Activated CD4-positive, alpha-beta memory T cell treated with anti-CD3 and anti-CD28 coated beads, Interleukin-2, amount 10 ng/mL, durations not matched to agents 7 days and 5 days (primary cell): ENCODE results near the gene TRPM5. TPM values are rescaled to one million over a fixed set of nuclear protein-coding genes. Genes with fewer than 3 reads are reported as not detected.

ENCODE experiments used
- CTCF ChIA-PET: fragments of 350-600 bp; sonication (Branson Sonifier 250); formaldehyde crosslinking; loops from one replicate; lab custom pipeline; 2021; ENCODE audit warnings: antibody characterized with exemption, inconsistent platforms; lab: Charles Lee
- POLR2A ChIA-PET: fragments of 350-600 bp; sonication (Branson Sonifier 250); formaldehyde crosslinking; loops from one replicate; lab custom pipeline; 2021; ENCODE audit warnings: antibody characterized with exemption; lab: Charles Lee
- DNase-seq: peaks from one replicate; pipeline ENCODE4 v3.0.0-alpha.2; 2020
- H3K27ac Mint-ChIP-seq: one replicate; pipeline ENCODE4 v1.8.0; 2021; ENCODE audit warnings: mild to moderate bottlenecking, mixed read lengths
- H3K27me3 Mint-ChIP-seq: one replicate; pipeline ENCODE4 v1.8.0; 2021; ENCODE audit warnings: mixed read lengths
- H3K36me3 Mint-ChIP-seq: one replicate; pipeline ENCODE4 v1.8.0; 2021; ENCODE audit warnings: low read depth, mixed read lengths
- H3K4me1 Mint-ChIP-seq: one replicate; pipeline ENCODE4 v1.8.0; 2021; ENCODE audit warnings: mixed read lengths
- H3K4me3 Mint-ChIP-seq: one replicate; pipeline ENCODE4 v1.8.0; 2021; ENCODE audit warnings: mild to moderate bottlenecking, mixed read lengths
- H3K9me3 Mint-ChIP-seq: one replicate; pipeline ENCODE4 v1.8.0; 2021; ENCODE audit warnings: mixed read lengths
- total RNA-seq, 2 experiments: library from RNA; stranded (reverse); gene quantifications; one replicate each; pipeline ENCODE4 v1.2.3, GENCODE V29; 2021

Gene TRPM5
- total RNA-seq, 2 experiments from 2014 or later = not detected

- POLR2A ChIA-PET = interaction anchor here (1.3 kb wide), 1 partner anchor 106 kb away, joined by 3 read pairs; no protein-coding TSS in a partner anchor
- no peak for DNase-seq
- Mint-ChIP-seq H3K4me3 (no peak overlapping the region), H3K9me3 (no peaks in the 10 kb centered on the region), H3K27me3 (no peaks in the 10 kb centered on the region), H3K36me3 (no peaks in the 10 kb centered on the region), H3K27ac (no peak overlapping the region), H3K4me1 (peaks cover 1% of the 10 kb centered on the region)
- CTCF ChIA-PET = interaction anchor here (0.7 to 1.4 kb wide), 2 partner anchors 105 to 106 kb away, joined by 3 to 6 read pairs; no protein-coding TSS in a partner anchor
Measured at GRCh38 chr11:2425506-2425905, 18.8 kb downstream of the TRPM5 start.

GRCh38 chr11:2424811-2425495 lies 19.4 kb downstream of the TRPM5 start:
- Mint-ChIP-seq H3K27ac (no peak overlapping the region), H3K9me3 (no peaks in the 10 kb centered on the region), H3K4me3 (no peak overlapping the region), H3K36me3 (no peaks in the 10 kb centered on the region), H3K27me3 (no peaks in the 10 kb centered on the region), H3K4me1 (peaks cover 1% of the 10 kb centered on the region)
- POLR2A ChIA-PET = no interaction called here
- DNase-seq = no peak
- CTCF ChIA-PET = no interaction called here

GRCh38 chr11:2423157-2424025 lies 20.9 kb downstream of the TRPM5 start:
- ChIA-PET CTCF (interaction anchor here (1.2 to 2.2 kb wide), 2 partner anchors 110 to 119 kb away, joined by 4 to 12 read pairs; no protein-coding TSS in a partner anchor), POLR2A (no interaction called here)
- DNase-seq = no peak
- Mint-ChIP-seq H3K36me3 (no peaks in the 10 kb centered on the region), H3K27me3 (no peaks in the 10 kb centered on the region), H3K4me1 (peaks cover 1% of the 10 kb centered on the region), H3K4me3 (no peak overlapping the region), H3K27ac (no peak overlapping the region), H3K9me3 (no peaks in the 10 kb centered on the region)

- no peaks in the 10 kb centered on the region for H3K27me3 Mint-ChIP-seq
- DNase-seq = no peak
- peaks cover 1% of the 10 kb centered on the region for H3K4me1 Mint-ChIP-seq
- no peak overlapping the region for H3K4me3 Mint-ChIP-seq
- POLR2A ChIA-PET = no interaction called here
- CTCF ChIA-PET = interaction anchor here (2.2 kb wide), 1 partner anchor 119 kb away, joined by 12 read pairs; no protein-coding TSS in a partner anchor
- H3K27ac Mint-ChIP-seq = no peak overlapping the region
- no peaks in the 10 kb centered on the region for H3K36me3 Mint-ChIP-seq
- H3K9me3 Mint-ChIP-seq = no peaks in the 10 kb centered on the region
Measured at GRCh38 chr11:2422461-2423156, 21.7 kb downstream of the TRPM5 start.

- DNase-seq = no peak
- Mint-ChIP-seq H3K9me3 (no peaks in the 10 kb centered on the region), H3K27me3 (no peaks in the 10 kb centered on the region), H3K27ac (no peak overlapping the region), H3K36me3 (no peaks in the 10 kb centered on the region), H3K4me3 (no peak overlapping the region), H3K4me1 (peaks cover 1% of the 10 kb centered on the region)
- CTCF ChIA-PET = interaction anchor here (2.2 to 5.3 kb wide), 4 partner anchors 21 to 227 kb away, joined by 12 to 201 read pairs (median 24); partner anchors contain the start of genes C11orf21, TSPAN32 and TSSC4
- POLR2A ChIA-PET = interaction anchor here (0.7 to 4.0 kb wide), 2 partner anchors 116 to 235 kb away, joined by 3 to 21 read pairs; no protein-coding TSS in a partner anchor
Measured at GRCh38 chr11:2421996-2422395, 22.3 kb downstream of the TRPM5 start.

- Mint-ChIP-seq H3K27ac (no peak overlapping the region), H3K4me3 (no peak overlapping the region), H3K36me3 (no peaks in the 10 kb centered on the region), H3K27me3 (no peaks in the 10 kb centered on the region), H3K4me1 (peaks cover 1% of the 10 kb centered on the region), H3K9me3 (no peaks in the 10 kb centered on the region)
- POLR2A ChIA-PET = interaction anchor here (0.7 to 4.0 kb wide), 3 partner anchors 16 to 235 kb away, joined by 3 to 21 read pairs (median 3); no protein-coding TSS in a partner anchor
- DNase-seq = no peak
- CTCF ChIA-PET = interaction anchor here (0.5 to 5.3 kb wide), 20 partner anchors 18 to 622 kb away, joined by 3 to 201 read pairs (median 4); partner anchors contain the start of genes C11orf21, KCNQ1, TSPAN32 and TSSC4
Measured at GRCh38 chr11:2421226-2421994, 22.9 kb downstream of the TRPM5 start.

GRCh38 chr11:2420502-2421225 lies 23.6 kb downstream of the TRPM5 start:
- H3K36me3 Mint-ChIP-seq = no peaks in the 10 kb centered on the region
- H3K9me3 Mint-ChIP-seq = no peaks in the 10 kb centered on the region
- H3K4me3 Mint-ChIP-seq = no peak overlapping the region
- CTCF ChIA-PET = interaction anchor here (0.5 to 5.3 kb wide), 25 partner anchors 13 to 622 kb away, joined by 3 to 201 read pairs (median 4); partner anchors contain the start of genes C11orf21, KCNQ1, TSPAN32 and TSSC4
- no peak overlapping the region for H3K27ac Mint-ChIP-seq
- H3K4me1 Mint-ChIP-seq = peaks cover 1% of the 10 kb centered on the region
- H3K27me3 Mint-ChIP-seq = no peaks in the 10 kb centered on the region
- POLR2A ChIA-PET = interaction anchor here (1.3 to 4.0 kb wide), 4 partner anchors 16 to 115 kb away, joined by 3 to 21 read pairs (median 4); no protein-coding TSS in a partner anchor
- DNase-seq = peak; percentile 70

GRCh38 chr11:2419638-2420501 lies 24.4 kb downstream of the TRPM5 start:
- Mint-ChIP-seq H3K36me3 (no peaks in the 10 kb centered on the region), H3K4me3 (no peak overlapping the region), H3K27ac (no peak overlapping the region), H3K9me3 (no peaks in the 10 kb centered on the region), H3K4me1 (peaks cover 1% of the 10 kb centered on the region), H3K27me3 (no peaks in the 10 kb centered on the region)
- POLR2A ChIA-PET = interaction anchor here (0.7 to 4.0 kb wide), 6 partner anchors 11 to 117 kb away, joined by 3 to 21 read pairs (median 3); no protein-coding TSS in a partner anchor
- peak; percentile 72 for DNase-seq
- CTCF ChIA-PET = interaction anchor here (0.5 to 5.3 kb wide), 24 partner anchors 11 to 626 kb away, joined by 3 to 201 read pairs (median 4); partner anchors contain the start of genes C11orf21, KCNQ1, TSPAN32 and TSSC4

- ChIA-PET CTCF (interaction anchor here (0.6 to 5.3 kb wide), 9 partner anchors 10 to 255 kb away, joined by 3 to 201 read pairs (median 11); partner anchors contain the start of genes C11orf21, TSPAN32 and TSSC4), POLR2A (interaction anchor here (0.7 to 4.0 kb wide), 3 partner anchors 10 to 116 kb away, joined by 3 to 21 read pairs (median 3); no protein-coding TSS in a partner anchor)
- H3K4me1 Mint-ChIP-seq = peaks cover 1% of the 10 kb centered on the region
- DNase-seq = no peak
- H3K4me3 Mint-ChIP-seq = no peak overlapping the region
- no peaks in the 10 kb centered on the region for H3K27me3 Mint-ChIP-seq
- no peaks in the 10 kb centered on the region for H3K36me3 Mint-ChIP-seq
- no peaks in the 10 kb centered on the region for H3K9me3 Mint-ChIP-seq
- H3K27ac Mint-ChIP-seq = no peak overlapping the region
Measured at GRCh38 chr11:2418693-2419360, 25.5 kb downstream of the TRPM5 start.
